GM12892 (cell line): Measurements from ENCODE around the gene MED13L.

Experiments used
- DNase-seq: peaks from one replicate; pipeline ENCODE4 v3.0.0; 2011; ENCODE audit not compliant: insufficient read length
- FAIRE-seq: peaks from 2 replicates; lab custom pipeline; 2011; peaks lifted over from hg19 to GRCh38; lab: Jason Lieb, UNC
- POLR2A ChIP-seq: IDR thresholded peaks from 2 replicates; pipeline ENCODE4 v1.6.1; 2011; ENCODE audit warnings: low read depth, low read length, control low read depth
- POLR2AphosphoS5 ChIP-seq: IDR thresholded peaks from 2 replicates; pipeline ENCODE4 v1.6.1; 2011; ENCODE audit warnings: low read depth, low read length, control low read depth
- TAF1 ChIP-seq: IDR thresholded peaks from 2 replicates; pipeline ENCODE4 v1.6.1; 2011; ENCODE audit warnings: low read depth, mild to moderate bottlenecking, control low read depth, low read length, borderline replicate concordance

MED13L gene

GRCh38 chr12:116080415-116080814 lies 197.1 kb downstream of the MED13L start:
- no peak for FAIRE-seq
- TF ChIP-seq TAF1 (no peak), POLR2AphosphoS5 (no peak), POLR2A (no peak)
- DNase-seq: no peak

GRCh38 chr12:116078396-116078795 lies 199.1 kb downstream of the MED13L start:
- no peak for FAIRE-seq
- no peak for DNase-seq
- TF ChIP-seq POLR2AphosphoS5: no peak
- no peak for TF ChIP-seq TAF1
- no peak for TF ChIP-seq POLR2A

GRCh38 chr12:116077431-116077830 lies 200.1 kb downstream of the MED13L start:
- TF ChIP-seq POLR2A: no peak
- FAIRE-seq (no peak), DNase-seq (no peak)

DNA sequence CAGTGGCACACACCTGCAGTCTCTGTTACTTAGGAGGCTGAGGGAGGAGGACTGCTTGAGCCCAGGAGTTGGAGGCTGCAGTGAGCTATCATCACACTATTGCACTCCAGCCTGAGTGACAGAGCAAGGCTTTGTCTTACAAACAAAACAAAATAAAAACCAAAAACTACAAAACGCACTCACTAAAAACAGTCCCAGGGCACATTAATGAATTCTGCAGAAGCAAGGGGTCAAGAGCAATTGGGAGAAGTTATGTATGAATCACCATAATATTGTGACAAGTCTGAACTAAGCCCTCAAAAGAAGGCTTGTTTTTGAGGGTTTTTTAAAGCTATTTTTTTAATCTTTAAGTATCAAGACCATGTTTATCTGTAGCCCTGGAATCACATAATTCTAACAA lies 201.1 kb downstream of the MED13L start:
- FAIRE-seq (no peak), DNase-seq (no peak)
- TF ChIP-seq TAF1 (no peak), POLR2A (no peak), POLR2AphosphoS5 (no peak)

DNA sequence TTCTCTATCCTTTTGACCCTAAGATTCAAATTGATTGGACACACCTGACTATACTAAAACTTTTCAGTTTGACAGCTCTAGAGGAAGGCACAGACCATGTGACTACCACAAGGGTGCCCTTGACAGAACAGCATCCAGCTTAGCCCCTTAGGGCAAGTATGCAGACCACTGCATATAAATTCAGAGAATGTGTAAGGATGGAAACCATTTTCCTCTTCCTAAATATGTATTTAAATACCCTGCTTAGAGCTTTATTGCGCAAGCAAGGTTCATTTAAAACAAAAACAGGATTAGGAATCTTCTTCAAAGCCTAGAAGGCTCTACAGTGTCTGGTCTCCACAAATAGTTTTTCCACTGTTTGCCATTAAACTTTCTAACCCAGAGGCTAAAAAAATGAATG lies 202.8 kb downstream of the MED13L start:
- DNase-seq: no peak
- TF ChIP-seq POLR2AphosphoS5 (no peak), TAF1 (no peak), POLR2A (no peak)
- FAIRE-seq: no peak

- FAIRE-seq: no peak
- no peak for TF ChIP-seq POLR2A
- no peak for TF ChIP-seq POLR2AphosphoS5
- TF ChIP-seq TAF1: no peak
- no peak for DNase-seq
Observed at GRCh38 chr12:116071555-116072230, 205.8 kb downstream of the MED13L start.

DNA sequence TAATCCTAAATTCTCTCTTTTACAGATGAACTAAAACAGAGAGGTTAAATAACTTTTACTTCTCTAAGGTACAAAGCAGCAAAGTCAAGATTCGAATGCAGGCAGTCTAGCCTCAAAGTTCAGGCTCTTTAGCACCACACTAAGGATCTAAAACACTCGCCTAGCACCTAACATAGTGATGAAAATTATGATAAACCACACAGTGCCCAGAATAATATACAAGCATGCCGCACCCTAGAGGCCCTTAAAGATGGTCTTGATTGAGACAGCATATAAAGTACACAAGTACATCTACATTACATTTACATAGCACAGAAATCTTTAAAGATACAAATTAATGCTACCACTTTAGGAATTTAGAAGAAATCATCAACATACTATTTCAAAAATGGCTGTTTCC lies 207.0 kb downstream of the MED13L start:
- FAIRE-seq: no peak
- DNase-seq: no peak
- no peak for TF ChIP-seq POLR2AphosphoS5
- TF ChIP-seq POLR2A: no peak
- TF ChIP-seq TAF1: no peak

DNA sequence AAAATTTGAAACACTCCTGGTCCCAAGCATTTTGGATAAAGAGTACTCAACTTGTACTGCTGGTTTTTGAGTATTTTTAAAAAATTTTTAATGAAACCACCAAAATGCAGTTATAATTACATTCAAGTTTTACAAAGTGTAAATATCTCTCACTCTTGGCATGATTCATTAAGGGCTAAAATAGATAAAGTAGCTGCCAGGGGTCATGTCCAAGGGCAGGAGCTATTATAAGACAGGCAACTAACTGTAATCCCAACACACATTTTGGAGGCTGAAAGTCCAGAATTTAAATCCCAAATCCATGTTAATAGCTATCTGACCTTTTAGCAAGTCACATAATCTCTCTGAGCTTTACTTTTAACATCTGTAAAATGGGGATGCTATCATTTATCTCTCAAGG lies 207.6 kb downstream of the MED13L start:
- no peak for FAIRE-seq
- no peak for TF ChIP-seq TAF1
- no peak for TF ChIP-seq POLR2A
- no peak for TF ChIP-seq POLR2AphosphoS5
- no peak for DNase-seq

DNA sequence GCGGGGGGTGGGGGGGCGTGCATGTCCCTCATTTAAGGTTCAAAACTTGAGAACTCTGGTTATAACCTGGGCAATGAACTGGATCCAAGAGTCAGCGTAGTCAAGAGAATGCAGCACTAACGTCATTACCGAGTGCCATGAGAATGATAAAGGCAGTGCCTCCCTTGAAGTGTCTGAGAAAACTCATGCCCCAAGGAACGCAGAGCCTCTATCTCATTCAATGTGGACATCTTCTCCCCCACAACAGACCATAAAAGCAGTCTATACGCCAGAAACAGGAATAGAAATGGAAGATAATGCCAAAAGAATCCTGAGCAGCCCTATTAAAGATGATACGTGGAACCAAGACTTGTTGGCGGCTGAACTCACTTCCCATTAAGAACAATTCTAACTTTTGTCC lies 208.6 kb downstream of the MED13L start:
- DNase-seq (no peak), FAIRE-seq (no peak)
- TF ChIP-seq POLR2A: no peak
- no peak for TF ChIP-seq TAF1
- TF ChIP-seq POLR2AphosphoS5: no peak

- no peak for FAIRE-seq
- no peak for TF ChIP-seq POLR2A
- TF ChIP-seq TAF1: no peak
- no peak for TF ChIP-seq POLR2AphosphoS5
- DNase-seq: no peak
Observed at GRCh38 chr12:116068371-116068770, 209.1 kb downstream of the MED13L start.

DNA sequence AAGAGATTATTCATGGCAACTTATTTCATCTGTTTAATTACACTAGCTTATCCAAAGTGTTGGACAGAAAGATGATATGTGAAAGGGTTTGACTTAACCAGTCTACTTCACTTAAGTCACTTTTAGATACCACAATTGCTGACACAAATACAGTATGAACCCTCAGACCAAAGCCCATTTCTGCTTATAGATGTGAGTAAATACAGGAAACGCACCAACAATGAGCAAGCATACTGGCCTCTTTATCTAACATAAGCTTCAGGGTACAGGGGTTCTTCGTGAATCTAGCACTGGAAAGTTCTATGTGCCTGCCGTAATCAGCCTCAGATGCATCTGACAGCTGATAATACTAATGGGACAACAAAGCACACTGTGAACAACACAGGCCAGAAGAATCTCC lies 209.6 kb downstream of the MED13L start:
- FAIRE-seq (no peak), DNase-seq (no peak)
- TF ChIP-seq POLR2A (no peak), POLR2AphosphoS5 (no peak), TAF1 (no peak)

DNA sequence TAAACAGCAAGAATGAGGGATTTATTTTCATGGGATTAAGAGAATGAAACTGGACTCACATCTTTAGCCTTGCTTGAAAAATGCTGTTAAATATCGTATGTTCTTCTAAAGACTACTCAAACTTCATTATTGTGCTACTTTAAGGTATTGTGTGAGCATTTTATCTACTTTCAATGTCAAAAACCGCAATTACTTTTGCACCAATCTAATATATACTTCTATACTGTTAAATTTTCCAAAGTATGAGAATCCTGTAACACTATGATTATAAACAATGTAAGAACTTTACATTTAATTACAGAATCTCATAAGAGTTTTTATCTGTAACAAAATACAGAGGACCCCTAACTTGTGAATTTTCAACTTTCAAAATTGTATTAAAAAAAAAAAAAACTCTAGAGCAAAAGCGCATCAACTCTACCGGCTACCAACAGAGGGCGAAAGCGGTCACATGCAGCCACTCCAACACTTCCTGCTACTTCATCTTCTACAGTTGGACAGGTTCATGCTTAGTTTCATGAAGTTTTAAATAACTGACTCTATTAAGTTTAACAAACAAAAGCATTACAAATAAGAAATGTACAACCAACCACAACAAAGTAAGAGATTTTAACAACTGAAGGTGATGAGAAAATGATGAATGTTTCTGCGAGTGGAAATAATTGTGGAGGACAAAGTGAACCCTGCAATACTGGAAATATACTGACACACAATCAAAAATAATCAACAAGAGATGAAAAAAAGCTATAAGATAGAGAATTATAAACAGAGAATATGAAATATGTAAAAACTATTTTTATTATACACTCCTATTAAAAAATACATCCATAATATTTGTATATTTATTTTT lies 210.9 kb downstream of the MED13L start:
- TF ChIP-seq POLR2AphosphoS5: no peak
- peak; percentile 56 for FAIRE-seq
- no peak for DNase-seq

DNA sequence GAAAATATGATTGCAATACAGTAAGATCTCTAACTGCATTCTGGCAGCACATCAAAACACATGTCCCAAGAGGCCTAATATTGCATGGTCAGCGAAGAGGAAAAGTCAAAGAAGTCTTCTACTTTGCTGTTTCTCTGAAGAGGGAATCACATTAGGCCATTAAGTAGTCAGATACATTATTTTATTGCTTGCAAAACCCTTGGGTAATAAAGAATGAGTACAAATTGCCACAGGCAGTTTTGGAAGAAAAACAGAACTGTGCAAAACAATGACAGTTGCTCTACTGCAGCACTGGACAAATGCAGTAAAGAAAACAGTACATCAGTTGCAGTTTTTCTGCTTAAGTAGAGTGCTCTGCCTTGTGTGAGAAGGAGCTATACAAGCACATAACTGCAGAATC lies 211.9 kb downstream of the MED13L start:
- no peak for DNase-seq
- no peak for FAIRE-seq
- TF ChIP-seq POLR2AphosphoS5 (no peak), POLR2A (no peak), TAF1 (no peak)

- TF ChIP-seq POLR2AphosphoS5 (no peak), POLR2A (no peak)
- no peak for DNase-seq
- peak; percentile 51 for FAIRE-seq
Observed at GRCh38 chr12:116064493-116064892, 213.0 kb downstream of the MED13L start.
